Caco-2 (cell line): ENCODE results near the gene MBD5. TPM values are rescaled to one million over a fixed set of nuclear protein-coding genes. Genes with fewer than 3 reads are reported as not detected.

Experiments
- BruUV-seq: library from RNA; stranded (reverse); fragments of 400-500 nt; replicated peaks from 2 replicates; lab custom pipeline; 2021; lab: Mats Ljungman, UMichigan
- CTCF ChIA-PET: fragments of 300-600 bp; sonication (Branson Sonifier 250); formaldehyde crosslinking; loops from one replicate; lab custom pipeline; 2022; ENCODE audit warnings: antibody characterized with exemption; lab: Charles Lee
- POLR2A ChIA-PET: fragments of 300-600 bp; sonication (Branson Sonifier 250); formaldehyde crosslinking; loops from one replicate; lab custom pipeline; 2022; ENCODE audit warnings: antibody characterized with exemption; lab: Charles Lee
- DNase-seq, 2 experiments: peaks; one replicate each; pipeline versions ENCODE4 v3.0.0 to v3.0.0-alpha.2; 2020 to 2022
- H3K27me3 ChIP-seq: replicated peaks from 2 replicates; pipeline ENCODE4 v1.6.0; 2011; ENCODE audit warnings: low read length; ENCODE audit not compliant: control insufficient read depth, insufficient read depth
- H3K36me3 ChIP-seq: 2 replicates; pipeline ENCODE4 v1.5.1; 2011; ENCODE audit warnings: low read length; ENCODE audit not compliant: control insufficient read depth, insufficient read depth
- H3K4me1 ChIP-seq: fragments of 250-450 bp; sonication (Bioruptor Pico); 2 replicates; pipeline ENCODE4 v1.5.1; 2020; ENCODE audit warnings: mild to moderate bottlenecking
- H3K4me3 ChIP-seq: 2 replicates; pipeline ENCODE4 v1.5.1; 2011; ENCODE audit warnings: low read depth, mild to moderate bottlenecking, control low read depth, low read length
- H3K9me3 ChIP-seq: fragments of 250-450 bp; sonication (Bioruptor Pico); 2 replicates; pipeline ENCODE4 v1.5.1; 2020; ENCODE audit warnings: mild to moderate bottlenecking, moderate library complexity
- H3K27ac Mint-ChIP-seq: one replicate; pipeline ENCODE4 v1.8.0; 2022; ENCODE audit warnings: mixed read lengths; ENCODE audit not compliant: unreplicated experiment
- H3K27me3 Mint-ChIP-seq: one replicate; pipeline ENCODE4 v1.8.0; 2022; ENCODE audit warnings: mixed read lengths; ENCODE audit not compliant: insufficient read depth, unreplicated experiment
- H3K36me3 Mint-ChIP-seq: one replicate; pipeline ENCODE4 v1.8.0; 2022; ENCODE audit warnings: mild to moderate bottlenecking, mixed read lengths; ENCODE audit not compliant: insufficient read depth, unreplicated experiment
- H3K4me1 Mint-ChIP-seq: one replicate; pipeline ENCODE4 v1.8.0; 2022; ENCODE audit warnings: low read depth, mixed read lengths; ENCODE audit not compliant: unreplicated experiment
- H3K4me3 Mint-ChIP-seq: one replicate; pipeline ENCODE4 v1.8.0; 2022; ENCODE audit warnings: mild to moderate bottlenecking, moderate library complexity, mixed read lengths; ENCODE audit not compliant: unreplicated experiment
- H3K9me3 Mint-ChIP-seq: one replicate; pipeline ENCODE4 v1.8.0; 2022; ENCODE audit warnings: mixed read lengths; ENCODE audit not compliant: unreplicated experiment
- intact Hi-C: fragments of 100-400 bp; cut with micrococcal nuclease; formaldehyde crosslinking; loops from one replicate; pipeline ENCODE4 v1.10.0; 2022; ENCODE audit not compliant: unreplicated experiment
- total RNA-seq: library from RNA; stranded (reverse); gene quantifications from 2 replicates; pipeline ENCODE4 v1.2.3, GENCODE V29; 2022
- TF ChIP-seq, protein P1 (sequence below), 2 experiments: fragments of 200-600 bp in 1 of 2; IDR thresholded peaks; 1 replicate in 1 of 2; 2 replicates in 1 of 2; pipeline versions ENCODE4 v1.5.1 to v1.8.0; 2011 to 2022; ENCODE audit warnings: antibody characterized with exemption in 1 of 2, control low read depth in 1 of 2, inconsistent platforms in 1 of 2, low read depth in 1 of 2, low read length in 1 of 2, mild to moderate bottlenecking in 1 of 2, moderate library complexity in 1 of 2; ENCODE audit not compliant: insufficient read depth in 1 of 2, severe bottlenecking in 1 of 2, unreplicated experiment in 1 of 2

The MBD5 gene
- total RNA-seq, 1 experiment from 2014 or later: 23.7 TPM

DNA sequence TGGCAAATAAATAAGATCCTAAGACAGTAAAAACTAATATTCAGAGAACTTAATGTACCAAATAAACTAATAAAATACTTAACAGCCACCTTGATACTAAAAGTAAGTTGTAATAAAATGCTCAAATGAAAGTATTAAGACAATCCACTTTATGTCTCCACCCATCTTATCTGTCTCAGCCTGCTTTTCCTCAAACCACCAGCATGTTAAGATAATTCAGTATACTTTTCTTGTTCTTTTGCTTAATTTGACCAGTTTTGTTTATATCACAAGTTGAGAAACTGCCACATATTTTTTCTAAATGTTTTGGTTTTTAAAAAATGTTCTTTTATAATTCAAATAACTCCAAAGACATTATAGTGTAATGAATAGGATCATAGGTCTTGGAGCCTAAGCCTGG, 142.0 kb downstream of the MBD5 start:
- no peak for DNase-seq
- Mint-ChIP-seq H3K4me1 (no peaks in the 10 kb centered on the region), H3K4me3 (no peak overlapping the region), H3K27me3 (no peaks in the 10 kb centered on the region), H3K36me3 (no peaks in the 10 kb centered on the region), H3K9me3 (no peaks in the 10 kb centered on the region), H3K27ac (no peak overlapping the region)
- Histone ChIP-seq H3K9me3 (no peaks in the 10 kb centered on the region), H3K4me1 (no peaks in the 10 kb centered on the region), H3K4me3 (no peak overlapping the region), H3K27me3 (no peaks in the 10 kb centered on the region), H3K36me3 (no peaks in the 10 kb centered on the region)
- CTCF ChIA-PET: no interaction called here
- POLR2A ChIA-PET: no interaction called here
- no TSS peak for BruUV-seq
- TF ChIP-seq, protein P1, sequence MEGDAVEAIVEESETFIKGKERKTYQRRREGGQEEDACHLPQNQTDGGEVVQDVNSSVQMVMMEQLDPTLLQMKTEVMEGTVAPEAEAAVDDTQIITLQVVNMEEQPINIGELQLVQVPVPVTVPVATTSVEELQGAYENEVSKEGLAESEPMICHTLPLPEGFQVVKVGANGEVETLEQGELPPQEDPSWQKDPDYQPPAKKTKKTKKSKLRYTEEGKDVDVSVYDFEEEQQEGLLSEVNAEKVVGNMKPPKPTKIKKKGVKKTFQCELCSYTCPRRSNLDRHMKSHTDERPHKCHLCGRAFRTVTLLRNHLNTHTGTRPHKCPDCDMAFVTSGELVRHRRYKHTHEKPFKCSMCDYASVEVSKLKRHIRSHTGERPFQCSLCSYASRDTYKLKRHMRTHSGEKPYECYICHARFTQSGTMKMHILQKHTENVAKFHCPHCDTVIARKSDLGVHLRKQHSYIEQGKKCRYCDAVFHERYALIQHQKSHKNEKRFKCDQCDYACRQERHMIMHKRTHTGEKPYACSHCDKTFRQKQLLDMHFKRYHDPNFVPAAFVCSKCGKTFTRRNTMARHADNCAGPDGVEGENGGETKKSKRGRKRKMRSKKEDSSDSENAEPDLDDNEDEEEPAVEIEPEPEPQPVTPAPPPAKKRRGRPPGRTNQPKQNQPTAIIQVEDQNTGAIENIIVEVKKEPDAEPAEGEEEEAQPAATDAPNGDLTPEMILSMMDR (IDR thresholded peaks at IDR 0.05; ENCODE audit: insufficient read depth in 1 of 2, low read depth in 1 of 2, low read length in 1 of 2, severe bottlenecking in 1 of 2, unreplicated experiment in 1 of 2): no peak
- intact Hi-C loops: no loop called here

DNA sequence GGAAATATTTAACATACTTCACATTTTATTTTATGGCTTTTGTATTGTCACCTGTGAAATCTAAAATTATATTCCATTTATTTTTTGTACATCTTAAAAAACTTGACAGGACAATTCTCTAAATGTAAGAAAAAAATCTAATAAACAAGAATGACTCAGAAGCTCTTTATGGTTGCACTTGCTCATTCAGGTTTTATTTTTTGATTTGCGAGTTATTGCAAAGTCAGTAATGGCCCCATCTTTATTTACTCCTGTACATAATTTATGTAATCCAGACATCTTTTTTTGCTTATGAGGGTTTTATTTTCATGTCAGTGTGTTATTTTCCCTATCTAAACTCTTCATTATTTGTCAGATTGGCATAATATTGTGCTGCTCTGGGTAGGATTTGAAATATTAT, 145.1 kb downstream of the MBD5 start:
- H3K36me3 ChIP-seq: no peaks in the 10 kb centered on the region
- POLR2A ChIA-PET: no interaction called here
- H3K4me3 Mint-ChIP-seq: no peak overlapping the region
- DNase-seq: no peak
- no peaks in the 10 kb centered on the region for H3K4me1 ChIP-seq
- CTCF ChIA-PET: no interaction called here
- H3K27me3 Mint-ChIP-seq: no peaks in the 10 kb centered on the region
- H3K9me3 ChIP-seq: no peaks in the 10 kb centered on the region
- intact Hi-C loops: no loop called here
- no peaks in the 10 kb centered on the region for H3K9me3 Mint-ChIP-seq
- H3K27ac Mint-ChIP-seq: no peak overlapping the region
- H3K36me3 Mint-ChIP-seq: no peaks in the 10 kb centered on the region
- no peaks in the 10 kb centered on the region for H3K27me3 ChIP-seq
- no TSS peak for BruUV-seq
- TF ChIP-seq, protein P1 (IDR thresholded peaks at IDR 0.05; ENCODE audit: insufficient read depth in 1 of 2, low read depth in 1 of 2, low read length in 1 of 2, severe bottlenecking in 1 of 2, unreplicated experiment in 1 of 2): no peak
- no peaks in the 10 kb centered on the region for H3K4me1 Mint-ChIP-seq
- H3K4me3 ChIP-seq: no peak overlapping the region

DNA sequence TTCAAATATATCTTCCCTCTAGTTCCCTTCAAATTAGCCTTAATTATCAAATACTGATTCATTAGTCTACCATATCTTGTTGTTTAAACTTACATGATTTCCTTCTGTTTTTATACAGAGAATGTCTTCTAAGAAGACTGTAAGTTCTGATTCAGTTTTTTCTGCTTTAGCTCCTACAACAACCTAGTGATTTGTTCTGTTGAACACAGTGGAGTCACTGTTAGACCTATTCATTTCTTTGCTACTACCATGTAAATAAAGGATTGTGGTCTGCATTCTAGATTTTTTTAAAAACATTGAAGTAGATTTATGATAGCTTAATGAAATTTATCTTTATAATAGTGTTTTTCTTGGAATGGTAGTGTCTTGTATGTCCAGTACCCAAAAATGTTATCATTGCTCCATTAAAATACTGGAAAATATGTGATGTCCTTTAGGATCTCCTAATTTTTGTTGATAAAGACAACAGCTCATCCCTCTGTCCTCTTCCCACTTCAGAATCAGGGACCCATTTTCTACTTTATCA, 146.4 kb downstream of the MBD5 start:
- H3K27me3 Mint-ChIP-seq: no peaks in the 10 kb centered on the region
- ChIA-PET CTCF (no interaction called here), POLR2A (no interaction called here)
- Histone ChIP-seq H3K9me3 (no peaks in the 10 kb centered on the region), H3K4me3 (no peak overlapping the region), H3K4me1 (no peaks in the 10 kb centered on the region), H3K36me3 (no peaks in the 10 kb centered on the region), H3K27me3 (no peaks in the 10 kb centered on the region)
- H3K4me3 Mint-ChIP-seq: no peak overlapping the region
- no TSS peak for BruUV-seq
- H3K36me3 Mint-ChIP-seq: no peaks in the 10 kb centered on the region
- no peak for DNase-seq
- TF ChIP-seq, protein P1 (IDR thresholded peaks at IDR 0.05; ENCODE audit: insufficient read depth in 1 of 2, low read depth in 1 of 2, low read length in 1 of 2, severe bottlenecking in 1 of 2, unreplicated experiment in 1 of 2): no peak
- no peak overlapping the region for H3K27ac Mint-ChIP-seq
- H3K4me1 Mint-ChIP-seq: no peaks in the 10 kb centered on the region
- intact Hi-C loops: no loop called here
- H3K9me3 Mint-ChIP-seq: no peaks in the 10 kb centered on the region
